GM23248 (cell line): Measurements from ENCODE around the gene RMI1.

Experiments
- EZH2 ChIP-seq: fragments of 200-600 bp; sonication (generic); IDR thresholded peaks from 2 replicates; pipeline ENCODE4 v1.6.1; 2018; ENCODE audit warnings: antibody characterized with exemption, mild to moderate bottlenecking; ENCODE audit not compliant: insufficient read depth, poor library complexity, severe bottlenecking
- EZH2phosphoT487 ChIP-seq: fragments of 200-600 bp; sonication (generic); IDR thresholded peaks from 2 replicates; pipeline ENCODE4 v1.6.1; 2018; ENCODE audit warnings: antibody characterized with exemption, moderate library complexity, mild to moderate bottlenecking, low read depth; ENCODE audit not compliant: insufficient read depth

GRCh38 chr9:83933790-83934189 is 46.8 kb upstream of the RMI1 start:
- TF ChIP-seq EZH2phosphoT487 (no peak), EZH2 (no peak)
